Duodenal mucosa (tissue), 2 donors: Measurements from ENCODE around the gene TRIM24.

Experiments used
- H3K27ac ChIP-seq: one replicate; pipeline ENCODE4 v1.7.0; 2013; ENCODE audit warnings: low read depth, low read length
- H3K27me3 ChIP-seq, 2 donors: one replicate each; pipeline ENCODE4 v1.7.0; 2013; ENCODE audit warnings: low read length in 2 of 2, control low read depth in 1 of 2; ENCODE audit not compliant: insufficient read depth in 2 of 2, control insufficient read depth in 1 of 2
- H3K36me3 ChIP-seq, 2 donors: one replicate each; pipeline ENCODE4 v1.7.0; 2013; ENCODE audit warnings: low read length in 2 of 2, control low read depth in 1 of 2; ENCODE audit not compliant: insufficient read depth in 2 of 2, control insufficient read depth in 1 of 2
- H3K4me1 ChIP-seq, 2 donors: one replicate each; pipeline ENCODE4 v1.7.0; 2013; ENCODE audit warnings: low read length in 2 of 2, control low read depth in 1 of 2; ENCODE audit not compliant: insufficient read depth in 2 of 2, control insufficient read depth in 1 of 2
- H3K4me3 ChIP-seq, 2 donors: one replicate each; pipeline ENCODE4 v1.7.0; 2013; ENCODE audit warnings: low read length in 2 of 2, low read depth in 1 of 2
- H3K9ac ChIP-seq, 2 donors: one replicate each; pipeline ENCODE4 v1.7.0; 2013; ENCODE audit warnings: low read length in 2 of 2, low read depth in 1 of 2
- H3K9me3 ChIP-seq, 2 donors: one replicate each; pipeline ENCODE4 v1.7.0; 2013; ENCODE audit warnings: low read length in 2 of 2, control low read depth in 1 of 2; ENCODE audit not compliant: control insufficient read depth in 1 of 2

Gene TRIM24

GRCh38 chr7:138434597-138435019 lies 25.5 kb upstream of the TRIM24 start:
- H3K27me3 ChIP-seq = no peaks in the 10 kb centered on the region
- H3K4me3 ChIP-seq = no peak overlapping the region
- H3K9me3 ChIP-seq = peaks cover 11 to 18% of the 10 kb centered on the region in 2 donors
- H3K36me3 ChIP-seq = no peaks in the 10 kb centered on the region
- no peaks in the 10 kb centered on the region for H3K4me1 ChIP-seq
- H3K27ac ChIP-seq = no peak overlapping the region
- no peak overlapping the region for H3K9ac ChIP-seq

DNA sequence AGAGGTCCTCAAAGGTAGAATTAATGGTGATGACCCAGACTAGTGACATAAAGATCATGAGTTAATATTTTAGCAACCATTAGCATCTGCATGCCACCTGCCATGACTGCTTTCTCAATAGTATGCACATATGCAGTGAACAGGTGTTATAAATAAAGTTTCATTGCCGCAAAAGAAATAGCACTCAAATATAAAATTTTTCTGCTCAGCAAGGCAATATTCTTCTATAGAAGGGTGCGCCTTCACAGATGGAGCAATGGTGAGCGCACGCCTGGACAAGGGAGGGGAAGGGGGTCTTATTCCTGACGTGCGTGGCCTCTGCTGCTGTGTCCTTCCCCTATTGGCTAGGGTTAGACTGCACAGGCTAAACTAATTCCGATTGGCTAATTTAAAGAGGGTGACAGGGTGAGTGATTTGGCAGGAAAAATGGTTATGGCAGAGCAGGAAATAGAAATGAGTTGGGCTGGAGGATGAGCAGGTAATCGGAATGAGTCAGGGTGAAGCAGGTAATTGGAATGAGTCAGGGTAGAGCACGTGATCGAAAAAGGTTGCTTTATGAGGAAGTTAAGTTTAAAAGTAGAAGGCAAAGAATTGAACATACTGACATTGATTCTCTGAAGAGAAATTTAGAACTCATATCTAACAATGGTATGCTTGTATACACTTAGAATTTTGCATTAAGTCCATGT lies 24.7 kb upstream of the TRIM24 start:
- no peaks in the 10 kb centered on the region for H3K4me1 ChIP-seq
- no peaks in the 10 kb centered on the region for H3K36me3 ChIP-seq
- H3K9me3 ChIP-seq = peaks cover 3 to 10% of the 10 kb centered on the region in 2 donors
- no peak overlapping the region for H3K4me3 ChIP-seq
- H3K27me3 ChIP-seq = no peaks in the 10 kb centered on the region
- no peak overlapping the region for H3K27ac ChIP-seq
- no peak overlapping the region for H3K9ac ChIP-seq

- Histone ChIP-seq H3K27me3 (no peaks in the 10 kb centered on the region), H3K4me1 (no peaks in the 10 kb centered on the region), H3K9me3 (peaks cover 0 to 4% of the 10 kb centered on the region in 2 donors), H3K4me3 (no peak overlapping the region), H3K9ac (no peak overlapping the region), H3K27ac (no peak overlapping the region), H3K36me3 (no peaks in the 10 kb centered on the region)
Measured at GRCh38 chr7:138436388-138436787, 23.7 kb upstream of the TRIM24 start.

- no peak overlapping the region for H3K27ac ChIP-seq
- H3K4me3 ChIP-seq = no peak overlapping the region
- H3K36me3 ChIP-seq = no peaks in the 10 kb centered on the region
- no peaks in the 10 kb centered on the region for H3K9me3 ChIP-seq
- H3K4me1 ChIP-seq = no peaks in the 10 kb centered on the region
- H3K9ac ChIP-seq = no peak overlapping the region
- no peaks in the 10 kb centered on the region for H3K27me3 ChIP-seq
Measured at GRCh38 chr7:138440460-138440859, 19.6 kb upstream of the TRIM24 start.

DNA sequence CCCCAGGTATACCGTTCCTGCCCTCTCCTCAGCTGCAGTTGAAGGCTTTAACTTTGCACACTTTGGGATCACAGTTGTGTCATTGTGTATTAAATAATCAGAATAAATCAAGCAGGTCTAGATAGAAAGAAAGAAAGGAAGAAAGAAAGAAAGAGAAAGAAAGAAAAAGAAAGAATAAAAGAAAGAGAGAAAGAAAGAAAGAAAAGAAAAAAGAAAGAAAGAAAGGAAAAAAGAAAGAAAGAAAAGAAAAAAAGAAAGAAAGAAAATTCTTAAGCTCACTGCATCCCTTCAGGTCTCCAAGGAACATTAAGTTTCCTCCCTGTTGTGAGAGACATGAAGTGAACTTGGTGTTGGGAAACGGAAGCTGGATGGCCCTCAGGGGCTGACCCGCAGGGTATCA lies 17.2 kb upstream of the TRIM24 start:
- H3K27me3 ChIP-seq = no peaks in the 10 kb centered on the region
- no peak overlapping the region for H3K9ac ChIP-seq
- H3K4me1 ChIP-seq = no peaks in the 10 kb centered on the region
- H3K27ac ChIP-seq = no peak overlapping the region
- H3K9me3 ChIP-seq = no peaks in the 10 kb centered on the region
- no peaks in the 10 kb centered on the region for H3K36me3 ChIP-seq
- H3K4me3 ChIP-seq = no peak overlapping the region

GRCh38 chr7:138449580-138449979 lies 10.5 kb upstream of the TRIM24 start:
- Histone ChIP-seq H3K9me3 (no peaks in the 10 kb centered on the region), H3K4me1 (no peaks in the 10 kb centered on the region), H3K27ac (no peak overlapping the region)

DNA sequence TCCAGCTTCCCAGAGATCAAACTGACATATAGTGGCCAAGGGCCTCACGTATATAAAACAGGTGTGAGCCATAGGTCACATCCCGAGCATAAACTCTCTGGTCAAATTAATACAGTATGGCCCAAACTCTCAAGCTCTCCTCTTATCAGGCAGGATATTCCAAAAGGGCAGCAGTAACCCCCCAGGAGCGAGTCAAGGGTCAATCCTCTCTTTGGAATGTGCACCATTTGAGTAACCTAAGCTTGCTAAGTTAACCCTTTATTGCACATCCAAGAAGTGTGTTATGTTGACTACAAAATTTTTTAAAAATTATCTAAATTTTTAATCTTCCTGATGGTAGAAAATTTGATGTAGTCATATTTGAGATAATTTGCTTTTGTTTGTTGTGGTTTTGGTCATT lies 4.5 kb upstream of the TRIM24 start:
- Histone ChIP-seq H3K9me3 (no peaks in the 10 kb centered on the region), H3K27ac (no peak overlapping the region), H3K9ac (no peak overlapping the region), H3K27me3 (no peaks in the 10 kb centered on the region), H3K4me3 (no peak overlapping the region), H3K4me1 (no peaks in the 10 kb centered on the region), H3K36me3 (no peaks in the 10 kb centered on the region)

More at GRCh38 chr7:138449580-138449979, 10.5 kb upstream of the TRIM24 start:
- Histone ChIP-seq H3K4me3 (no peak overlapping the region), H3K9ac (no peak overlapping the region), H3K36me3 (no peaks in the 10 kb centered on the region), H3K27me3 (no peaks in the 10 kb centered on the region)

GRCh38 chr7:138456220-138456619 lies 3.8 kb upstream of the TRIM24 start:
- no peak overlapping the region for H3K9ac ChIP-seq
- H3K36me3 ChIP-seq = no peaks in the 10 kb centered on the region
- H3K4me1 ChIP-seq = no peaks in the 10 kb centered on the region
- no peaks in the 10 kb centered on the region for H3K27me3 ChIP-seq
- no peak overlapping the region for H3K27ac ChIP-seq
- H3K9me3 ChIP-seq = no peaks in the 10 kb centered on the region
- no peak overlapping the region for H3K4me3 ChIP-seq

DNA sequence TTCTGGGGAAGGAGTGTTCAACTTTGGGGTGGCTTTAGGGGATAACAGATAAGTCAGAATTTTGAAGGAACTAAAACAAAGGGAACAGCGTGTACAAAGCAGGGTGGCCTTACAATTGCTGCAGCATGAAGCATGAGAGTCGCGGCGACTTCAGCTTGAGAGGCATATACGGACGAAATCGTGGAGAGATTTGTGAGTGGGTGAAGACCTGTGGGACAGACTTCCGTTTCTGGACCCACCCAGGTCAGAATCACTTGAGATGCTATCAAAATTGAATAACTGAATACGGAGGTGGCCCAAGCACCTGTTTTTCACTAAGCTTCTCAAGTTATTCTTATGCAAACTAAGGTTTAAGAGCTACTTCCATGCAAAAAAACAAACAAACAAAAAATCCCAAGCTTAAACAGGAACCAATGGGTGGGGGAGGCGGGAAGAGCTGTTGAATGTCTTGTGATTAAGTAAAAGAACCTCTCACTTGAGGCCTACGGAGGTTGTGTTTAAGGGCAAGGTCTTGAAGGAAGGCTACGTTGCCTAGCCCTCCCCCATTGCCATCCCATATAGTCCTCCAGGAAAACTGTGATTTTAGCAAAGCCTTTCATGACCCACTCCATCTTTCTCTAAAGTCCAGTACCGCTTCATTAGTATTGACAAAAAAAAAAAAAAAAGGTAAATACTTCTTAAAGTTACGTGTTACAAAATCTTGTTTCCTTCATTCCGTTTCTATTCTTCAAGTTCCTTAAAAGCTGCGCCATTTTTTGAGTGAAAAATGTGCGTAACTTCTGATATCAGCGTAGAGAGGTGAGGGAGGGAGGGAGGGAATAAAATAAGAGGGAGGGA lies 1.3 kb upstream of the TRIM24 start:
- H3K36me3 ChIP-seq = no peaks in the 10 kb centered on the region
- H3K4me3 ChIP-seq = no peak overlapping the region
- no peak overlapping the region for H3K9ac ChIP-seq
- H3K9me3 ChIP-seq = no peaks in the 10 kb centered on the region
- H3K27me3 ChIP-seq = no peaks in the 10 kb centered on the region
- H3K4me1 ChIP-seq = peaks cover 5 to 7% of the 10 kb centered on the region in 2 donors
- H3K27ac ChIP-seq = no peak overlapping the region

GRCh38 chr7:138459413-138460175 lies 465 bp upstream of the TRIM24 start:
- Histone ChIP-seq H3K27ac (no peak overlapping the region), H3K9ac (no peak overlapping the region), H3K9me3 (no peaks in the 10 kb centered on the region)

More at GRCh38 chr7:138459413-138460175, 465 bp upstream of the TRIM24 start:
- Histone ChIP-seq H3K4me1 (peaks cover 5 to 7% of the 10 kb centered on the region in 2 donors), H3K27me3 (no peaks in the 10 kb centered on the region), H3K36me3 (no peaks in the 10 kb centered on the region), H3K4me3 (peak overlapping the region; percentile 54 to 78)
